Trophoblast cell (in vitro differentiated cells and primary cell): ENCODE data around the gene GPSM1.
A peak's percentile ranks its signal among the peaks of the same experiment; 100 is the strongest.

Experiments
- DNase-seq, 2 donors: peaks; one replicate each; pipeline ENCODE4 v3.0.0-alpha.2; 2016
- H2AFZ ChIP-seq: 2 replicates; pipeline ENCODE4 v1.6.1; 2013; ENCODE audit warnings: low read length, moderate library complexity, mild to moderate bottlenecking; ENCODE audit not compliant: insufficient read depth, poor library complexity
- H2AK5ac ChIP-seq: 2 replicates; pipeline ENCODE4 v1.6.1; 2013; ENCODE audit warnings: mild to moderate bottlenecking, low read length
- H2BK120ac ChIP-seq: 2 replicates; pipeline ENCODE4 v1.6.1; 2013; ENCODE audit warnings: low read length, mild to moderate bottlenecking, moderate library complexity; ENCODE audit not compliant: insufficient read depth, poor library complexity
- H2BK12ac ChIP-seq: 2 replicates; pipeline ENCODE4 v1.6.1; 2013; ENCODE audit warnings: mild to moderate bottlenecking, low read length, moderate library complexity
- H2BK5ac ChIP-seq: 2 replicates; pipeline ENCODE4 v1.6.1; 2013; ENCODE audit warnings: low read length, low read depth, moderate library complexity, mild to moderate bottlenecking; ENCODE audit not compliant: poor library complexity
- H3K14ac ChIP-seq: 2 replicates; pipeline ENCODE4 v1.6.1; 2013; ENCODE audit warnings: mild to moderate bottlenecking, low read length
- H3K18ac ChIP-seq: 2 replicates; pipeline ENCODE4 v1.6.1; 2013; ENCODE audit warnings: mild to moderate bottlenecking, low read length
- H3K23ac ChIP-seq: 2 replicates; pipeline ENCODE4 v1.6.1; 2013; ENCODE audit warnings: low read length
- H3K27ac ChIP-seq: 2 replicates; pipeline ENCODE4 v1.5.1; 2013; ENCODE audit warnings: low read depth, mild to moderate bottlenecking, inconsistent platforms, low read length, moderate library complexity
- H3K27me3 ChIP-seq: 2 replicates; pipeline ENCODE4 v1.6.1; 2013; ENCODE audit warnings: inconsistent platforms, mild to moderate bottlenecking, low read length, moderate library complexity; ENCODE audit not compliant: insufficient read depth
- H3K36me3 ChIP-seq, 2 experiments: 1 replicate in 1 of 2; 2 replicates in 1 of 2; pipeline ENCODE4 v1.6.1; 2013; ENCODE audit warnings: low read length in 2 of 2, mild to moderate bottlenecking in 2 of 2, moderate library complexity in 1 of 2; ENCODE audit not compliant: insufficient read depth in 2 of 2, control insufficient read depth in 1 of 2
- H3K4ac ChIP-seq: 2 replicates; pipeline ENCODE4 v1.6.1; 2013; ENCODE audit warnings: low read depth, mild to moderate bottlenecking, low read length, moderate library complexity
- H3K4me1 ChIP-seq, 2 experiments: 1 replicate in 1 of 2; 2 replicates in 1 of 2; pipeline ENCODE4 v1.6.1; 2013; ENCODE audit warnings: low read length in 2 of 2, mild to moderate bottlenecking in 2 of 2, moderate library complexity in 1 of 2; ENCODE audit not compliant: insufficient read depth in 2 of 2, control insufficient read depth in 1 of 2
- H3K4me2 ChIP-seq: 2 replicates; pipeline ENCODE4 v1.6.1; 2013; ENCODE audit warnings: inconsistent platforms, mild to moderate bottlenecking, low read length, moderate library complexity
- H3K4me3 ChIP-seq: 2 replicates; pipeline ENCODE4 v1.5.1; 2013; ENCODE audit warnings: mild to moderate bottlenecking, low read depth, low read length, inconsistent platforms
- H3K79me1 ChIP-seq: one replicate; pipeline ENCODE4 v1.6.1; 2013; ENCODE audit warnings: low read length
- H3K79me2 ChIP-seq: 2 replicates; pipeline ENCODE4 v1.6.1; 2013; ENCODE audit warnings: low read length, mild to moderate bottlenecking; ENCODE audit not compliant: control insufficient read depth, insufficient read depth, poor library complexity
- H3K9ac ChIP-seq: 2 replicates; pipeline ENCODE4 v1.6.1; 2013; ENCODE audit warnings: mild to moderate bottlenecking, low read length
- H3K9me3 ChIP-seq: 2 replicates; pipeline ENCODE4 v1.6.1; 2013; ENCODE audit warnings: low read depth, mild to moderate bottlenecking, control low read depth, inconsistent platforms, low read length; ENCODE audit not compliant: insufficient read depth
- H4K12ac ChIP-seq: 2 replicates; pipeline ENCODE4 v1.6.1; 2013; ENCODE audit warnings: low read depth, mild to moderate bottlenecking, low read length, moderate library complexity
- H4K8ac ChIP-seq: 2 replicates; pipeline ENCODE4 v1.6.1; 2013; ENCODE audit warnings: low read depth, mild to moderate bottlenecking, low read length, moderate library complexity
- H4K91ac ChIP-seq: one replicate; pipeline ENCODE4 v1.6.1; 2013; ENCODE audit warnings: low read depth, mild to moderate bottlenecking, low read length, moderate library complexity
- WGBS: extraction: QIAGEN DNeasy Blood & Tissue Kit; methylation state at CpG from one replicate; pipeline ENCODE4 v1.1.7; 2013; ENCODE audit warnings: missing lambda C conversion rate; ENCODE audit not compliant: insufficient read length, insufficient coverage; ENCODE audit errors: extremely low coverage; 5-methylcytosine and 5-hydroxymethylcytosine counted together

GPSM1 gene

GRCh38 chr9:136305804-136306203, 21.5 kb upstream of the GPSM1 start:
- Histone ChIP-seq H2BK120ac (no peak overlapping the region), H3K4me1 (no peaks in the 10 kb centered on the region), H4K8ac (no peak overlapping the region), H2AFZ (no peak overlapping the region), H3K79me2 (no peaks in the 10 kb centered on the region), H3K27me3 (no peaks in the 10 kb centered on the region), H3K27ac (no peak overlapping the region), H2BK5ac (no peak overlapping the region), H3K4ac (no peak overlapping the region), H3K4me2 (no peak overlapping the region), H3K9me3 (peaks cover 9% of the 10 kb centered on the region), H3K4me3 (no peak overlapping the region), H3K14ac (no peak overlapping the region), H3K18ac (no peak overlapping the region), H2AK5ac (no peak overlapping the region), H3K9ac (no peak overlapping the region), H2BK12ac (no peak overlapping the region), H3K36me3 (no peaks in the 10 kb centered on the region), H4K12ac (no peak overlapping the region), H3K23ac (no peak overlapping the region), H4K91ac (no peak overlapping the region), H3K79me1 (no peaks in the 10 kb centered on the region)
- no peak for DNase-seq
- no CpG with 5 or more reads among the region's 18 CpGs for WGBS

GRCh38 chr9:136306211-136307208, 20.8 kb upstream of the GPSM1 start:
- peak in 1 of 2 donors; percentile 6 for DNase-seq
- H2BK5ac ChIP-seq, result no peak overlapping the region
- no peak overlapping the region for H4K12ac ChIP-seq
- peaks cover 9% of the 10 kb centered on the region for H3K9me3 ChIP-seq
- H3K23ac ChIP-seq, result no peak overlapping the region
- H3K4me1 ChIP-seq, result no peaks in the 10 kb centered on the region
- H2AFZ ChIP-seq, result no peak overlapping the region
- no peak overlapping the region for H2BK120ac ChIP-seq
- H3K36me3 ChIP-seq, result no peaks in the 10 kb centered on the region
- H3K4me3 ChIP-seq, result peak overlapping the region; percentile 3
- no peak overlapping the region for H4K91ac ChIP-seq
- no peaks in the 10 kb centered on the region for H3K27me3 ChIP-seq
- H3K18ac ChIP-seq, result no peak overlapping the region
- H3K4me2 ChIP-seq, result no peak overlapping the region
- no peak overlapping the region for H4K8ac ChIP-seq
- no peak overlapping the region for H2BK12ac ChIP-seq
- H3K14ac ChIP-seq, result no peak overlapping the region
- WGBS, result no CpG with 5 or more reads among the region's 34 CpGs
- no peaks in the 10 kb centered on the region for H3K79me1 ChIP-seq
- no peak overlapping the region for H2AK5ac ChIP-seq
- H3K4ac ChIP-seq, result no peak overlapping the region
- H3K79me2 ChIP-seq, result no peaks in the 10 kb centered on the region
- no peak overlapping the region for H3K27ac ChIP-seq
- no peak overlapping the region for H3K9ac ChIP-seq

- Histone ChIP-seq H3K27me3 (no peaks in the 10 kb centered on the region), H4K12ac (no peak overlapping the region), H3K79me1 (no peaks in the 10 kb centered on the region), H3K4me3 (peak overlapping the region; percentile 3), H2BK5ac (no peak overlapping the region), H3K36me3 (no peaks in the 10 kb centered on the region), H4K8ac (no peak overlapping the region), H2AK5ac (no peak overlapping the region), H2BK12ac (no peak overlapping the region), H3K4me2 (no peak overlapping the region), H2BK120ac (no peak overlapping the region), H3K4me1 (no peaks in the 10 kb centered on the region), H3K9me3 (peaks cover 9% of the 10 kb centered on the region), H3K9ac (no peak overlapping the region), H3K4ac (no peak overlapping the region), H3K14ac (no peak overlapping the region), H3K23ac (peak overlapping the region; percentile 0), H2AFZ (no peak overlapping the region), H3K79me2 (no peaks in the 10 kb centered on the region), H4K91ac (no peak overlapping the region), H3K27ac (no peak overlapping the region), H3K18ac (no peak overlapping the region)
- no peak for DNase-seq
- WGBS, result no CpG with 5 or more reads among the region's 4 CpGs
Measured at GRCh38 chr9:136307215-136307750, 20.1 kb upstream of the GPSM1 start.

- peaks cover 9% of the 10 kb centered on the region for H3K9me3 ChIP-seq
- no peaks in the 10 kb centered on the region for H3K79me1 ChIP-seq
- H4K8ac ChIP-seq, result no peak overlapping the region
- H2BK5ac ChIP-seq, result no peak overlapping the region
- H3K4ac ChIP-seq, result no peak overlapping the region
- H3K4me3 ChIP-seq, result peak overlapping the region; percentile 27
- H3K27ac ChIP-seq, result no peak overlapping the region
- WGBS, result 100% methylated on average over 1 of the region's 4 CpGs
- peak overlapping the region; percentile 64 for H3K23ac ChIP-seq
- no peak overlapping the region for H4K91ac ChIP-seq
- no peak overlapping the region for H3K9ac ChIP-seq
- no peak overlapping the region for H2BK12ac ChIP-seq
- H2AK5ac ChIP-seq, result no peak overlapping the region
- no peak overlapping the region for H3K4me2 ChIP-seq
- H3K36me3 ChIP-seq, result no peaks in the 10 kb centered on the region
- no peak overlapping the region for H3K18ac ChIP-seq
- no peak overlapping the region for H3K14ac ChIP-seq
- H4K12ac ChIP-seq, result no peak overlapping the region
- no peak overlapping the region for H2AFZ ChIP-seq
- no peaks in the 10 kb centered on the region for H3K79me2 ChIP-seq
- H2BK120ac ChIP-seq, result no peak overlapping the region
- DNase-seq, result no peak
- no peaks in the 10 kb centered on the region for H3K27me3 ChIP-seq
- H3K4me1 ChIP-seq, result no peaks in the 10 kb centered on the region
Measured at GRCh38 chr9:136308006-136308701, 19.2 kb upstream of the GPSM1 start.
